HT1080 (cell line): ENCODE data around the gene PHKA1. TPM values are rescaled to one million over a fixed set of nuclear protein-coding genes. Genes with fewer than 3 reads are reported as not detected.
A peak's percentile ranks its signal among the peaks of the same experiment; 100 is the strongest.
"Not testable (repeated sequence)": the region's sequence is repeated elsewhere in the genome, so short reads cannot be mapped to it uniquely, and the experiment has no call there.

Experiments used
- DNase-seq: peaks from one replicate; pipeline ENCODE4 v3.0.0-alpha.2; 2015; ENCODE audit warnings: low read depth
- polyA plus RNA-seq, 2 experiments: library from polyadenylated mRNA; depleted of rRNA; stranded (reverse); fragments of >200 nt; gene quantifications; 2 replicates each; pipeline ENCODE4 v1.2.3, GENCODE V29; 2015
- total RNA-seq: library from RNA; depleted of rRNA; stranded (reverse); fragments of >200 nt; shearing (Covaris generic); gene quantifications from 2 replicates; pipeline ENCODE4 v1.2.3, GENCODE V29; 2014; rRNA removed

The PHKA1 gene
- 6.9 and 8.3 TPM in 2 replicates for total RNA-seq
- 5.2 and 6.3 TPM in 2 replicates for polyA plus RNA-seq (2015; cell fraction: cytosol; rRNA removed)
- 11.3 TPM in 2 replicates for polyA plus RNA-seq (2015; cell fraction: nucleus; rRNA removed)

DNA sequence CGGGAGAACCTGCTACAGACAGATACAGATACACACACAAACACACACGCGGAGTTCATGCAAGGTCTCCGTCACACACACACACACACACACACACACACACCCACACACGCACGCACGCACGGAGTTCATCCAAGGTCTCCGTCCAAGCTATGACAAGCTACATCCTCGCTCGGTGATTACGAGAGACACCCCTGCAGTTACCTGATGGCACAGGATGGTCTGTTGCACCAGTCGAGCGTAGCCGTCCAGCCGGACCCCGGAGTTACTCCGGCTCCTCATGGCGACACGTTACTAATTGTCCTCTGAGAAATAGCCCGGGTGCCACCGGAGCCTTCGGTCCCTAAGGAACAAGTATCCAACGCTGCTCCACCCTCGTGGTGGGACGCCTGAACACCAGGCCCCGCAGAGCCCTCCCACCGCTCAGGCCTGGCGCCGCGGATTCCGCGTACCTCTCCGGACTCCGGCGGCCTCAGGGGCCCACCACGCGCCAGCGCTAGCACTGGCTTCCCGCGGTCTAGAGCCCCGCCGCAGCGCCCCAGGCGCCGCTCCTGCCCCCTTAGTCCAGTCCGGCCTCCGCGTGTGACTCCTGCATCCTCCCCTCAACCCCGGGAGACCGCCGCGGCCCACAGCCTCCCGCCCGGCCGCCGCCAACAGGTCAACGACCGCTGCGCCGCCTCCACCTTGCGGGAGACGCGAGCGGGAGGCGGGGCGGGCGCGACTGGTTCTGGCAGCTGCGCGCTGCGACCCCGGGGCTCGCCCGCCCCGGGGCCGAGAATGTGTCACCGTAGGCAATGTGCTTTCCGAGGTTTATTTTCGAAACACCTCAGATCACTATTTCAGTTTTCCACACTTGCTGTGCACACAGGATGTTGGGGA is at the start of gene PHKA1:
TSS of gene PHKA1 (minus strand) at position 708 of the 879 bp plus-strand sequence. CDS start at position 282, 426 bp downstream.
- DNase-seq, result peak; percentile 46

DNA sequence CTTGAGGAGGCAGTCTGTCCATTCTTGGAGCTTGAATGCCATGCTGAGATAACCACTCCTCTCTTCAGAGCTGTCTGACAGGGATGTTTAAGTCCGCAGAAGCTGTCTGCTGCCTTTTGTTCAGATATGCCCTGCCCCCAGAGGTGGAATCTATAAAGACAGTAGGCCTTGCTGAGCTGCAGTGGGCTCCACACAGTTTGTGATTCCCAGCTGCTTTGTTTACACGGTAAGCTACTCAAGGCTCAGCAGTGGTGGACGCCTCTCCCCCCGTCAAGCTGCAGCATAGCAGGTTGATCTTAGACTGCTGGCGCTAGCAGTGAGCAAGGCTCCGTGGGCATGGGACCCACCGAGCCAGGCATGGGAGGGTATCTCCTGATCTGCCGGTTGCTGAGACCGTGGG is 46.3 kb upstream of the PHKA1 start:
- DNase-seq, result not testable (repeated sequence)

DNA sequence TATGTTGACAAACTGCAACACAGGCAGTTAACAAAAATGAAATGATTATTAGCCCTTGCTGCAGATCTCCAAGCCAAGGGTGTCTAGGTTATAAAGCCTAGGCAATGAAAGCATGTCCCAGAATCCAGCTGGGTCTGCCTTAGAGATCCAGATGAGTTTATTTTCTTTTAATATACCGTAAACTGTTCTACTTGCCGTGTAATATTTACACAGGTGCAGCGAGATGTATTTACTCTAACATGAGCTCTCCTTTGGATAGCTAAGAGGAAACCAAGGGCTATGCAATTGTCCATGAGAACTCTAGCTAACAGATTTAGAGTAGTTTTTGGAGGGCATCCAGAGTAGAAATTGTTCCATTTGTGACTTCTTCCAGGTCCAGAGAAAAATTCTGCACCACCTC is 34.4 kb upstream of the PHKA1 start:
- DNase-seq, result not testable (repeated sequence)

DNA sequence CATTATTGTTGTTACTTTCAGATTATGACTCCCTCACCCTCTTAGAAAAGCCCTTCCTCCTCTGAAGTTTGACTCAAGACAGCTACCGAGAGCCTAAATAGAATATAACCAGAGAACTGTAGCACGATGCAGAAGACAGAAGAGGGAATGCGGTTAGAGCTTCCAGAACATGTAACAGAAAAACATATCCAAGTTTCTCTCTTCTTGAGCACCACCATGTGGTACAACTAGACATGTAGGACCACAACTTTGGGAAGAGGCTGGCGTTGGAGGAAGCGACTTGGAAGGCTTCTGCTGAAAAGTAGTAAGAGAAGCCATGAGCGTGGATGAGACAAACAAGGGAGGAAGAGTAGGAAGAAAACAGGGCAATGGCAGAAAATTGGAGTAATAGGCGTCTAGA is 31.4 kb upstream of the PHKA1 start:
- not testable (repeated sequence) for DNase-seq

DNA sequence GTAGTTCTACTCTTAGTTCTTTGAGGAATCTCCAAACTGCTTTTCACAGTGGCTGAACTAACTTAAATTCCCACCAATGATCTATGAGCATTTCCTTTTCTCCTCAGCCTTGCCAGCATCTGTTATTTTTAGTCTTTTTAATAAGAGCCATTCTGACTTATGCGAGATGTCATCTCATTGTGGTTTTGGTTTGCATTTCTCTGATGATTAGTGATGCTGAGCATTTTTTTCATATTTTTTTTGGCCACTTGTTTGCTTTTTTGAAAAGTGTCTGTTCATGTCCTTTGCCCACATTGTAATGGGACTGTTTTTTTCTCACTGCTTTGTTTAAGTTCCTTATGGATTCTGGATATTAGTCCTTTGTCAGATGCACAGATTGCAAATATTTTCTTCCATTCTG is 21.5 kb upstream of the PHKA1 start:
- no peak for DNase-seq

DNA sequence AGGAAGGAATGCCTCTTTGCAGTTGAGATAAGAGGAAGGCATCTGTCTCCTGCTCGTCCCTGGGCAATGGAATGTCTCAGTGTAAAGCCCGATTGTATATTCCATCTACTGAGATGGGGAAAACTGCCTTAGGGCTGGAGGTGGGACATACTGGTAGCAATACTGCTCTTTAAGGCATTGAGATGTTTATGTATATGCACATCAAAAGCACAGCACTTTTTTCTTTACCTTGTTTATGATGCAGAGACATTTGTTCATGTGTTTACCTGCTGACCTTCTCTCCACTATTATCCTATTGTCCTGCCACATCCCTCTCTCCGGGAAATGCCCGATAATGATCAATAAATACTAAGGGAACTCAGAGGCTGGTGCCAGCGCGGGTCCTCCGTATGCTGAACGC is 19.5 kb upstream of the PHKA1 start:
- DNase-seq, result not testable (repeated sequence)

DNA sequence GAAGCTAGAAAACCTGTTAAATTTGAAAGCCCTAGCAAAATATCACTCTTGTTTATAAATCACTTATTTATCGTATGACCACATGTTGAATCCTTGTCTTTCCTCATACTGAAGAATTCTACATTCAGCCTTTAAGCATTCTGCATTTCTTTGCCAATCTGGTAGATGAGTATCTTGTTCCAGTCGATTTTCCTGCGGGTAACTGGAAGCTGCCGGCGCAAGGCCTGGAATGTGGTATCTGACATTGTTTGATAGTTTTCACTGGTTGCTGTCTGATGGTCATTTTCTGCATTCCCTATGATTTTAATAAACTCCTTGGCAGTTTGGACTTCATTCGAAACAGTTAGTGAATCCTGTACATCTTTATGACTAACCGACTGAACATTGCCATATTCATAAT is 13.7 kb upstream of the PHKA1 start:
- DNase-seq, result no peak

DNA sequence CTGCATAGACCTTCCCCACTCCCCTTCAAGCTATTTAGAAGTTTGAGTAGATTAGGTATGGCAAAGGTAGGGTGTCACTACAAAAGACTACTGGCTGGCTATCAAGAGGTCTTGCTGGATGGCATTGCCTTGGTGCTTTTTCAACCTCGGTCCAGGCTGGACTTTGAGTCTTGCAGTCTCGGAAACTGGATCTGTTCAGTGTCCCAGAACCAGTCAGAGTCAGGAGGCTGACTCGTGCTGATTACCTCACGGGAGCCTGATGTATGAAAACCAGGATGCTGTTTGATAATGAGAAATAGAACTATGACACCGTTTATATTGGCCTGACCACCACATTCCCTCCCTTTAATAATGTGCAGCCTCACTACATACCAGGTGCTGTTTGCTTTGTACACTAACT is 2.7 kb upstream of the PHKA1 start:
- DNase-seq, result no peak

DNA sequence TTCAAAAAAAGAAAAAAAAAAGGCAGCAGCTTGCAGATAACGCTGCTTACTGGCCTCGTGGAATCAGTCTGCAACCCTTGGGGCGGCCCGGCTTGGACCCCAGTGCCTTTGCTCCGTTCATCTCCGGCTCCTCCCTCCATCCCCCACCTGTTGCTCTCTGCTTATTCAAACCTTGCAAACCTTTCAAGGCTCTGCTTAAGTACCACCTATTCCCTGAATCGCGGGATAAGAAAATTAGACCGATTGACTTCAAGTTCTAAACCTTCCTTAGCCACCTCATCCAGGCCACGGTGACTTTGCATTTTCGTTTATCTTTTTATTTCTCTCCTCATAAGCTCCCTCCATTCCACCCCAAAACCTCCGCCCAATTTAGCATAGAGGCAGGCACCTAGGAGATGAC is 1.4 kb upstream of the PHKA1 start:
- DNase-seq, result no peak

DNA sequence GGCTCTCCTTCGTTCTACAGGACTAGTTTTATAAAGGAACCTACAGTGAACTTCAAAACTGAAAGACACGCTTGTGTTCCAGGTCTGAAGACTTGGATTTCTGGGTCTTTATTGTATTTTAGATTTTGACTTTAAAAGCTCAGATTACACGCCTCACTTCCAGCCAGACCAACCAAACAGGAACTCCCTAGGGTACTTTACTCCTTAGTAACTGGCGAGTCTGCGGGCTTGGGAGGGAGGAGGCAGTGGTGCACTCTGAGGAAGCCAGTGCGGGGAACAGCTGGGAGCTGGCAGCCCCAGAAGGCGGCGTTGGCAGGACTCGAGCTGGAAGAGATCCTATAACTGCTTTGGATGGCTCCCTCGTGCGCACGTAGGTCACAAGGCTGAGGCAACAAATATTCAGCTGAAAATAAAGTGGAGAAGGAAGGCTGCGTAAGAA is 391 bp upstream of the PHKA1 start:
- peak; percentile 53 for DNase-seq

DNA sequence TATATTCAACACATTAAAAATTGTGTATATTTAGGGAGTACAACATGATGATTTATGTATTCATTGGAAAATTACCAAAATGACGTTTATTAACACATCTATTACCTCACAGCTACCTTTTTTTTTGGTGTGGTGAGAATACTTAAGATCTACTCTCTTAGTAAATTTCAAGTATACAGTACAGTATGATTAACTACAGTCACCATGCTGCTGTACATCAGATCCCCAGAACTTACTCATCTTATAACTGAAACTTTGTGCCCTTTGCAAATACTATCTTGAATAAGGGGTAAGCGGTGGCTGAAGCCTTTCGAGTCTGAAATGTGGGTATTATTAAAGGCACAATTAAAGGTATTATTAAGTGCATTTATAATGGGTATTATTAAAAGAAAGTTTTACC is 976 bp downstream of the PHKA1 start:
- DNase-seq, result no peak

DNA sequence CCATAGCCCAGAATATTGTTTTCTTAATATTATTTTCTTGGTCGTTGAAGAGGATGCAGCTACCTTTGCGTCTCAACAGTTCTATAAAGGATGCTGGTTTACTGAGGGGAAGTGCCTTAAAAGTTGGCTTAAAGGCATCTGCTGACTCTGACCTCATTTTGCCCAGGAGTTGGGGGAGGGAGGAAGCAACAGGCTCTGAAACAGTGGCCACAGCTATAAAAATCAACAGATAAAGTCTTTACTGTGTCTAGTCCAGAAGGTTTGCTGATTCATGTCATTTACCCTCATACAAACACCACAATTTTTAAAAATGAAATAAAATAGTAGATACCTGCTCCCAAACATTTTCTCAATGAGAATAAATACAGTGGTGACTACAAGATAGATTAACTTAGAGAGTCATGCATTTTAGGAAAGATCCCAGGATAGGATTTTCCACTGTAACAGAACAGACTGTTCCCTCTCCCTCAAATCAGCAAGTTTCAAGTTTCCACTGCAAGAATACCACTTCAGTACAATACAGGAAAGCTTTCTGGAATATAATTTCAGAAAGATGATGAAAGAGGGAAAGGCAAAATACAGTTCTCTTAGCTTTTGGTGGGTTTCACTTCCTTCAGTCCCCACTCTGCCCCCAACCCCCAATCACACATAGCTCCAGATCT is 1.9 kb downstream of the PHKA1 start:
- peak; percentile 0 for DNase-seq

DNA sequence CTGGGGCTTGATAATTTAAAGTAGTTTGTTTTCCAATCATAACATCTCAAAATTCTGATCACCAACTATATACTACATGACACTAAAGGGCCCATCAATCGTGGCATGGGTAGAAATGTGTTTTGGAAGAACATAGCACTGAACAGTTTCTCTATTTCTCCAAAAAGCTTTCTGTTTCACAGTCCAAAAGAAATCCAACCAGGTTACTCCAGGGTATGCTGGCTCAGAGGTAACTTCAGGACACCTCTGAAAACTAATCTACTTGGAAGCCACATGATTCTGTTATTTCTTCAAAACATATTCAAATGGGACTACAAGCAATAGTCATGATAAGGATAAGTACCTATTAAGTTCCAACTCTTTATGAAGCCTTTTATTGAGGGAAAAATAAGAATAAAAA is 8.3 kb downstream of the PHKA1 start:
- no peak for DNase-seq

DNA sequence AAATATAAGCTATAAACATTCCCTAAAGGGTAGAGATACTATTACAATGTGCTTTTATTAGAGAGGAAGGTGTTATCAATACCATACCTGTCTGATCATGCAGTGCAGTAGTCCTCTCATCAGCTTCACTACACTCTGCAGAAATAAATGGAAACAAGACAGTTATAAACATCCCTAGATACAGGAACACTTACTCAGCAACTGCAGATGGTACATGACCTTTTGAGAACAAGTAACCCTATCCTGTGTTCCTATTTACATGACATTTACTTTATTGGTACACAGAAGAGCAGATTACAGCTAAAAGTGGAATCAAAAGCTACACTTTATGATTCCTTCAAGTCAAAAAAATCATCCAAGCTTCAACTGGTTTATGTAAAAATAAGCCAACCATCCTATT is 9.0 kb downstream of the PHKA1 start:
- DNase-seq, result no peak

DNA sequence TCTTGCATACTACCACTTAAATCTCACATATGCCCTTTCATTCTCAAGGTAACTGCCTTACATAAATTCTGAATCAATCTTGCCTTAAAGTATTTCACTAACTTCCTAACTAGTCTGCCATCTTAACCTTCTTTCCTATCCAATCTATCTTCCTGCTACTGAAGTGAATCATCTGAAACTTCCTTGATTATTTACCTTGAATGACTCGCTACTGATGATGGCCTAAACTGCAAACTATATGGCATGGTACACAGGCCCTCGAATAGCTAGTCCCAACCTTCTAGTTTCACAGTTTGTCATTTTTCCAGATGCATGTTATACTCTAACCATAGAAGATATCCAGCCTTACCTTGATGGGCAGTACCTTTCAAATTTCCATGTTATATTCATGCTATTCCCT is 19.9 kb downstream of the PHKA1 start:
- DNase-seq, result peak; percentile 21

DNA sequence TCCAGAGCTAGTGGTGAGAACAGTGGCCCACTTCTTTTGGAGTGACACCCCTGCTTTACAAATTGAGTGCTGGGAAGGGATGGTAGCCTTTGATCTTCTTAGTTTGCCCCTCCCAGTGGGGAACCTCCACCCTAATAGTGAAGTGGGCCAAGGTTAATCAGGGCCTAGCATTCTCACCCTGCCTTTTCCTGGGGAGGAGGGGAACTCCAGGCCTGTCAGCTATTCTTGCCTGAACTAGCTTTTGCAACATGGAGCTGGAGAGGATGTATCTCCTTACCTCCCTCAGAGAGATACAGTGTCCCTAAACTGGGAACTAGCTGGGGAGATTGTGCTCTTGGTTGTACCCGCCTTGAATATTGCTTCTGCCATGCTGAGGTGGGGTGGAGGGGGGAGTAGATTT is 20.6 kb downstream of the PHKA1 start:
- DNase-seq, result no peak

DNA sequence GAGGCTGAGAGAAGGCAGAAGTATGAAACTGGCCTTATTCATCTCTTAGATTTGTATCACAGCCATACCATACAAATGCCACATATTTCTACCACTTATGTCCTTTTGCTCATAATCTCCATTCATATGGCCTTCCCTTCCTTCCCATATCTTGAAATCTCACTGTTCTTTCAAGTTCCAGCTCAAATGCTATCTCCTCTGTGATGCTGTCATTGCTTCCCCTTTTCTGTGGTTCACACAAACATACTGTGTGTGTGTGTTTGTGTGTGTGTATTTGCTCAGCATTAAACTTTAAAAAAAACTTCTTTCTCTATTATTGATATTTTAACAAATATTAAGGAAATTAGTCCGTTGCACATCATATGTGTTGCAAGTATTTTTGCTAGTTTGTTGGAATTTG is 26.7 kb downstream of the PHKA1 start:
- no peak for DNase-seq

DNA sequence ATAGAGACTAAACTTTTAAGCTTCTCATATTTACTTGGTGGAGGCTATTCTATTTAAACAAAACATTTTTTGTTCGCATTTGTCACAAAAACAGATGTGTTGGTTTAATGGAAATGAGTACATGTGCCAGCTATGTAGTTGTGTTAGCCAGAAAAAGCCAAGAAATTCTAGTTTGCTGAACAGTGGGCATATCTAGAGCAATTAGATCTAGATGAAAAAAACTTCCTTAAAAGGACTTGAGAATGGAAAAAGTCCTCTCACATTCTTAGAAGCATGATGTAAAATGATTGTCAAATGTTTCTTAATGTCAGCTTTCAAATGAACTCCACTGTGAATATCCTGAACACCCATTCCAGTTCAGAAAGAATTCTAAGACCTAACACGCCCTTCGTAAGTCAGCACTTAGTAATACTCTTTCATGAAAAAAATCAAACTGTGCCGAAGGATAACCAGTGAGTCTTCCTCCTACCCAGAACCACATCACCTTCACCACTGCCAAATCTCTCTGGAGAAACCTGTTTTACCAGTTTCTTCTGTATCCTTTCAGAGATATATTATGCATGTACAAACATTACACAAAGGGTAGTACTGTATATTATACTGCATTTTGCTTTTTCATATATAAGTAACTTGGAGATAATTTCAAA is 28.2 kb downstream of the PHKA1 start:
- DNase-seq, result no peak

DNA sequence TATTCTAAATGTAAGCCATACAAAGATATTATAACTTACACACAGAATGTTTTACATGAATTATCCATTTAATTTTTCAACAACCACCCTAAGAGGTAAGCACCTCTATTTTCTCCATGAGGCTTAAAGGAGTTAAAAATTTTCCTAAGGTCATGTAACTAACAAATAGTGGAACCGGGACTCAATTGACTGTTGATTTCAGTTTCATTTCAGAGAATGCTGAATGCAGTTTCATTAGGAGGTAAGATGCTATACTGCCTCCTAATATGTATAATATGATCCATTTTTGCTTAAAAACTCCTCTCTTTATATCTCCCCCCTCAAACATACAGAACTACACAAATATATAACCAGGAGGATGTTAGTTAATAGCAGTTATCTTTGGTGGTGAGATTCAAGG is 29.1 kb downstream of the PHKA1 start:
- no peak for DNase-seq

DNA sequence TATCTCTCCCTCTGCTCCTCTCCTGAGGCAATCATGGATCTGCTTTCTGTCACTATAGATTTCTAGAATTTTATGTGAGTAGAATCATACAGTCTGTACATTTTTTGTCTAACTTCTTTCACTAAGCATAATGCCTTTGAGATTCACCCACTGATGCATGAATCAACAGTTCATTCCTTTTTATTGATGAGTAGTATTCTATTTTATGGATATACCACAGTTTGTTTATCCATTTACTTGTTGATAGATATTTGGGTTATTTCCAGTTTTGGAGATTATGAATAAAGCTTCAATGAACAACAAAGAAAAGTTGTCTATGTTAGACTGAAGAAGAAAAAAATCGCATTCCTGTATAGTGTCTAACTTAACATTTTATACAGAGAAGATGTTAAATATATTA is 30.5 kb downstream of the PHKA1 start:
- DNase-seq, result no peak

DNA sequence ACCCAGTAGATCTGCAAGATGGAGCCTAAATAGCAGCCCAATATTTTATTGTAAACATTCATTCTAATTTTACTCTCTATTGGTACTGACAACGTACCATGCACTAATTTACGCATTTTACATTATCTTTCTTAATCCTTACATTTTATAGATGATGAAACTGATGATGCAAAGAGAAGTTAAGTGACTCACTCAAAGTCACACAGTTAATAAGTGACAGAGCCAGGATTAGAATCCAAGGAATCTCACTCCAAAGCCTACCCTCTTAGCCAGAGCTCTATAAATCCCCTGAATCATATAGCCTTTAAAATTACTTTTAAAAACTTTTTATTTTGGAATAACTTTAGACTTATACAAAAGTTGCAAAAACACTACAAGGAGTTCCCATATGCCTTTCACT is 37.6 kb downstream of the PHKA1 start:
- DNase-seq, result no peak

DNA sequence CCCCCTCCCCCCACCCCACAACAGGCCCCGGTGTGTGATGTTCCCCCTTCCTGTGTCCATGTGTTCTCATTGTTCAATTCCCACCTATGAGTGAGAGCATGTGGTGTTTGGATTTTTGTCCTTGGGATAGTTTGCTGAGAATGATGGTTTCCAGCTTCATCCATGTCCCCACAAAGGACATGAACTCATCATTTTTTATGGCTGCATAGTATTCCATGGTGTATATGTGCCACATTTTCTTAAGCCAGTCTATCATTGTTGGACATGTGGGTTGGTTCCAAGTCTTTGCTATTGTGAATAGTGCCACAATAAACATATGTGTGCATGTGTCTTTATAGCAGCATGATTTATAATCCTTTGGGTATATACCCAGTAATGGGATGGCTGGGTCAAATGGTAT is 40.2 kb downstream of the PHKA1 start:
- DNase-seq, result not testable (repeated sequence)
